GM06990 (cell line): ENCODE measurements around the gene ZBTB7B.

ENCODE experiments used
- DNase-seq: peaks from one replicate; pipeline ENCODE4 v3.0.0-alpha.2; 2011; ENCODE audit not compliant: insufficient read length; ENCODE audit errors: extremely low read depth
- H3K27me3 ChIP-seq: replicated peaks from 2 replicates; pipeline ENCODE4 v1.6.0; 2011; ENCODE audit warnings: low read length; ENCODE audit not compliant: control insufficient read depth, insufficient read depth
- H3K36me3 ChIP-seq: 2 replicates; pipeline ENCODE4 v1.5.1; 2011; ENCODE audit warnings: low read length; ENCODE audit not compliant: control insufficient read depth, insufficient read depth
- H3K4me3 ChIP-seq: replicated peaks from 2 replicates; pipeline ENCODE4 v1.5.1; 2011; ENCODE audit warnings: low read depth, mild to moderate bottlenecking, control low read depth, low read length
- TF ChIP-seq, protein P1 (sequence below): IDR thresholded peaks from 2 replicates; pipeline ENCODE4 v1.5.1; 2011; ENCODE audit warnings: low read length, control low read depth, mild to moderate bottlenecking, inconsistent platforms; ENCODE audit not compliant: insufficient read depth, poor library complexity, severe bottlenecking

The ZBTB7B gene

DNA sequence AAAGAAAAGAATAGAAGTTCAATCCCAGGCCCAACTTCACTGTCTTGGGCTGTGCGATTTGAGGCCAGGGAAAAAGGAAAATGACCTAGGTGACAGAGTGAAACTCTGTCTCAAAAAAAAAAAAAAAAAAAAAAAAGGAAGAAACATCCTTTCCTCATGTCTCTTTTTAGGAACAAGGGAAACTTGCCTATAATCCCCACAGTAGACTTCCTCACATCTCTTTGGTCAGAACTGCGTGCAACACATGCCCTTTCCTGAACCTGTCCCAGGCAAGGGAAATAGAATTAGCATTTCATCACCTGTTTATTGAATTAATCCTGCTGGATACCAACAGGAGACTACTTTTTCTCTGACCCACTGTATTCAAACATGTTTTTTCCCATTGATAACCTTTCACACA is 33.3 kb downstream of the ZBTB7B start:
- TF ChIP-seq, protein P1, sequence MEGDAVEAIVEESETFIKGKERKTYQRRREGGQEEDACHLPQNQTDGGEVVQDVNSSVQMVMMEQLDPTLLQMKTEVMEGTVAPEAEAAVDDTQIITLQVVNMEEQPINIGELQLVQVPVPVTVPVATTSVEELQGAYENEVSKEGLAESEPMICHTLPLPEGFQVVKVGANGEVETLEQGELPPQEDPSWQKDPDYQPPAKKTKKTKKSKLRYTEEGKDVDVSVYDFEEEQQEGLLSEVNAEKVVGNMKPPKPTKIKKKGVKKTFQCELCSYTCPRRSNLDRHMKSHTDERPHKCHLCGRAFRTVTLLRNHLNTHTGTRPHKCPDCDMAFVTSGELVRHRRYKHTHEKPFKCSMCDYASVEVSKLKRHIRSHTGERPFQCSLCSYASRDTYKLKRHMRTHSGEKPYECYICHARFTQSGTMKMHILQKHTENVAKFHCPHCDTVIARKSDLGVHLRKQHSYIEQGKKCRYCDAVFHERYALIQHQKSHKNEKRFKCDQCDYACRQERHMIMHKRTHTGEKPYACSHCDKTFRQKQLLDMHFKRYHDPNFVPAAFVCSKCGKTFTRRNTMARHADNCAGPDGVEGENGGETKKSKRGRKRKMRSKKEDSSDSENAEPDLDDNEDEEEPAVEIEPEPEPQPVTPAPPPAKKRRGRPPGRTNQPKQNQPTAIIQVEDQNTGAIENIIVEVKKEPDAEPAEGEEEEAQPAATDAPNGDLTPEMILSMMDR = no peak
- DNase-seq = no peak
- H3K4me3 ChIP-seq = no peak overlapping the region
- H3K36me3 ChIP-seq = no peaks in the 10 kb centered on the region
- H3K27me3 ChIP-seq = peaks cover 3% of the 10 kb centered on the region

DNA sequence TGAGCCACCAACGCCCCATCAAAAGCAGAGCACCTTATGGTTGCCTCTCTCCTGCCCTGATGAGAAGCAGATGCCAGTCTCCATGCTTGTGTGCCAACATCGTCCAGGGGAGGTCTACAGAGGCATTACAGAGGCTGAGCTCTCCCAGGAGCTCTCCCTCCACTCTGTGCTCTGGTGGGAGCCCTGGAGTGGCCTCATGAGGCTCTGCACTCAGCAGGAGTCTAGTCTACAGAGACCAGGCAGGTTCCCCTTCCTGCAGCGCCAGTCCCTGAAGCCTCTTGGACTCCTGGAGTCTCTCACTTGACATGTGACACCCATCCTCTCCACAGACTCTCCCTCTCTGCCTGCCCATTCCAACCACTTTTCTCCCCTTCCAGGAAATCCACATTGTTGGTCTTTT is 34.4 kb downstream of the ZBTB7B start:
- Histone ChIP-seq H3K27me3 (peaks cover 3% of the 10 kb centered on the region), H3K4me3 (no peak overlapping the region), H3K36me3 (no peaks in the 10 kb centered on the region)
- TF ChIP-seq, protein P1 = no peak
- no peak for DNase-seq

DNA sequence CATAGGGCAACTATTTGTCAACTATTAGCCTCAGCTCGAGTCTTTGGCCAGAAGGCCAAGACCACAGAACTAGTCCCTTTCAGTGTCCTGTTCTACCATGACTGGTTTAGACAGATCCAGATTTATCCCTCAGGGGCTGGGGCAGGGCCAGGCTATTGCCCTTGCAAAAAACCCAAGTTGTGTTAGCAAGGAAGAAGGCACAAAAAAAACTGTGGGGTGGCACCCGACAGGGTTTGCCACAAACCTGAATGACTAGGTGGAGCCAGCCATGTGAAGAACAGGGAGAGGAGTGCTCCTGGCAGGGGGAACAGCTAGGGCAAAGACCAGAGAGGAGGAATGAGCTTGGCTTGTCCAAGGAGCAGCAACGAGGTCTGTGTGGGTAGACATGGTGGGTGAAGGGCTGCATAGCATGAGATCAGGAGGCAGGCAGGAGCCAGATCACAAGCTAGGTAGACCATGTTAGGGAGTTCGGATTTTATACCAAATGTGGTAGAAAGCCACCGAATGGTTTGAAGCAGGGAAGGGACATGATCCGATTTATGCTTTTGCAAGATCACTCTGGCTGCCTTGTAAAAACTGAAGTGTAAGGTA is 35.3 kb downstream of the ZBTB7B start:
- Histone ChIP-seq H3K36me3 (no peaks in the 10 kb centered on the region), H3K4me3 (no peak overlapping the region), H3K27me3 (peaks cover 3% of the 10 kb centered on the region)
- no peak for DNase-seq
- TF ChIP-seq, protein P1 = no peak

DNA sequence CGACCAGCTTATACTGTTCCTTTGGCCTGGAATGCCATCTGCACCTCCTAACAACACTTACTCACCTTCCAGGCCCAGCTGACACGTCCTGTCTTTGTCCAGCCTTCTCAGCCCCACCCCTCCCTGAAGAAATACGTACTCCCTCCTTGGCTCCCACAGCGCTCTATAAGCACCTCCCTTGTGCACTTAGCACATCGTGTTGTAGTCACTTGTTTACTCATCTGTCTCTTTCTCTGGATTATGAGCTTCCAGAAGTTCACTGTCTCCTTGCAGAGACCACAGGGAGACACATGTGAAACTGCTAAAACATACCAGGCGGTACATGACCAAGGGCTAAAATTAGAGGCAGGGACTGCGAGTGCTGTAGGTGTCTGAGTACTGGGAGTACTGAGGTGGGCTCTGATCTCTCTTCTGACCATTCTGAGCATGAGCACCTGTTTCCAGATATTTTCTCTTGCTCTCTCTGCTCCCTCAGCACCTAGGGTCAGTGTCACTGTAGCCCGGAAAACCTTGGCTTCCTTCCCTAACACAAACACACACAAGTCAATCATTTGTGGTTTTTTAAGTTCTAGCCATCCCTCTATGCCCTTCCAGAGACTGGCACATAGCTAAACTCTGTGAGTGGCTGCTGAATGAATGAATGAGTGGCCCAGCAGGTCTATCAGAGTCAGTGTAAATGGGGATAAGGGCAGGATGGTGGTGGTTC is 36.2 kb downstream of the ZBTB7B start:
- no peak for DNase-seq
- H3K36me3 ChIP-seq = no peaks in the 10 kb centered on the region
- H3K4me3 ChIP-seq = no peak overlapping the region
- TF ChIP-seq, protein P1 = no peak
- H3K27me3 ChIP-seq = peaks cover 3% of the 10 kb centered on the region

DNA sequence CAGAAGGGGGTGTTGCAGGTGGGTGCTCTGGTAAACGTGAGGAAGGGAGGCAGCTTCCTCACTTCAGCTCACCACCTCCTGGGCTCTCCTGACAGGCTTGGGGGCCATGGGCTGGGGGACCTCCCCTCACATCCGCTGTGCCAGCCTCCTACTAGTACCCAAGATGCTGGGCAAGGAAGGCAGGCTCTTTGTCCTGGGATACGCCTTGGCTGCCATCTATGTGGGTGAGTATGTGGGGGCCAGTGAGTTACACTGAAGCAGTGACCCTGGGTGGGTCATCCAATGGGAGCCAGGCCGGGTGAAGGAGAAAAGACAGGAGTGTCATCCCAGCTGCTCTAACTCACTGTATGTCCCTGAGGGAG is 36.7 kb downstream of the ZBTB7B start:
- Histone ChIP-seq H3K27me3 (peaks cover 3% of the 10 kb centered on the region), H3K36me3 (no peaks in the 10 kb centered on the region), H3K4me3 (no peak overlapping the region)
- DNase-seq = no peak
- TF ChIP-seq, protein P1 = no peak
